HUDEP-2 (cell line): Measurements from ENCODE around the gene CES1.
"Not testable (repeated sequence)": the region's sequence is repeated elsewhere in the genome, so short reads cannot be mapped to it uniquely, and the experiment has no call there.

Experiments used
- DNase-seq, 76 experiments: peaks; one replicate each; lab custom pipeline; 2025; ENCODE audit not compliant: unreplicated experiment in 76 of 76; lab: John Stamatoyannopoulos, UW

Gene CES1

DNA sequence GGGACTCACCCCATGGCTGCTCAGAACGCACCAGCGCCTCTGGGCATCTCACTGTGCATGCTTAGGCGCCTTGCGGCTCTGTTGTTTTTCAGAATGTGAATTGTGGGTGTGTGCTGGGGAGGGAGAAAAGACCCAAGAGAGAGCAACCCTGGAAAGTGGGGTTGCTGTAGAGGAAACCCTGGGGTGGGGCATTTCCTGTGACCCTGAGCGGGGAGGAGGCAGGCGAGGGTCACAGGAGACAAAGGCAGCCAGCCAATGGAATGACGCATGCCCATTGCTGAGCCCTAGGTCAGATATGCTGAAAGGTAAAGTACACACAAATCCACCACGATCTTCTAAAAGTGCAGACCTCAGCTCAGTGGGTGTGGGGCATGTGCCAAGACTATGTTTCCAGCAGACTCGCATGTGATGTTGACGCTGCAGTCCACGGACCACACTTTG lies 39.9 kb downstream of the CES1 start:
- not testable (repeated sequence) for DNase-seq

GRCh38 chr16:55791512-55791911 lies 41.4 kb downstream of the CES1 start:
- DNase-seq = not testable (repeated sequence)

DNA sequence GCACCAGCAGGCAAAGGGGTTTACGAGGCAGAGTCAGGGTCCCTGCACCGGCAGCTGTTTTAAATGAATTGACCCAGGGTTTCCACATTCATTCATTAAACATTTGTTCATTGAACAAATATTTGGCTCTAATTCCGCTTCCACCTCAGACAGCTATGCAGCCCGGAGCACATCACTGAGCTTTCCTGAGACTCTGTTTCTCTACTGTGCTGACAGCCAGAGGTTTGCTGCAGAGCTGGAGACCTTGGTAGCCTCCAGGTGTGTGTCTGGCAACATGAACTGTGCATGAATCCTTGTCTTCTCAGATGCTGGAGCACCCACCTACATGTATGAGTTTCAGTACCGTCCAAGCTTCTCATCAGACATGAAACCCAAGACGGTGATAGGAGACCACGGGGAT lies 42.7 kb downstream of the CES1 start:
- DNase-seq = not testable (repeated sequence)

DNA sequence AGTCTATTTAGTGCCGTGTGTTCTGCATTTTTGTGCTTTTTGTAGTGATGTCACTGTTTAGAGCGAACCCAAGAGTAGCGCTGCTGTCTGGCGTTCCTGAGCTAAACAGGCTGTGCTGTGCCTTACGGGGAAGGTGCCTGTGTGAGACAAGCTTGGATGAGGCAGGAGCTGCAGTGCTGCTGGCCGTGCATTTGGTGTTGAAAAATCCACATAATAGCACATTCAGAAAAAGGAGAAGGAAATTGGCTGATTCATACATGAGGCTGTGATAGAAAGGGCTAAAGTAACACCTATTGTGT lies 50.2 kb downstream of the CES1 start:
- DNase-seq = not testable (repeated sequence)

GRCh38 chr16:55782091-55782792 lies 50.7 kb downstream of the CES1 start:
- not testable (repeated sequence) for DNase-seq

GRCh38 chr16:55781456-55781855 lies 51.4 kb downstream of the CES1 start:
- DNase-seq = not testable (repeated sequence)

GRCh38 chr16:55780095-55780407 lies 52.8 kb downstream of the CES1 start:
- not testable (repeated sequence) for DNase-seq

DNA sequence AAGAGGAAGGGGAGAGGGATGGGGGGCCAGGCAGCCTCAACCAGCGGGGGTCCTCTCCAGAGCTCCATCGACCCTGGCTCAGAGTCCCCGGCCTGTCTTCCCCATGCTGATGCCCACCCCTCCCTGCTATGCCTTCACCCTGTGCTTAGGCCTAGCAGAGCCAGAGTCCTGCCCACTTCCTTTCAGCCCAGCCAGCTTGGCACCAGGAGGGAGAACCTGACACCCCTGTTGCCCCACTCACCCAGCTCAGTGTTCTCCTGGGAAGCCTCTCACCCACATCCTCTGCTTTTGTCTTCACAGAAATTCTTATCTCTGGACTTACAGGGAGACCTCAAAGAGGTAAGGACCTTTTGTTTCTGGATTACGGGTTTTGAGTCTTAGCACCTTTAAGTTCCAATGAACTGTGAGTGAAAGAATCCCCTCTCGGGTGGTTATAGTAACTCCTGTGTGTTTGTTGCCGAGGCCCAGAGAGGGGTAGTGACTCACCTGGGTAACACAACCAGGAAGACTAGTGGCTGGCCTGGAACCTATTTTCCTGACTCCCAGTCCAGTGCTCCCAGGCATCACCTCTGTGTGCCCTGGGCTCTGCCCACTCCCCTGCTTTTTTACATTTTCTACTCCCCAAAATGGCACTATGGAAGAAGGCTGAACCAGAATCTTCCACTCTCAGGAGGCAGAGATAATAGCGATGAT lies 53.3 kb downstream of the CES1 start:
- DNase-seq = no peak

GRCh38 chr16:55778757-55779156 lies 54.1 kb downstream of the CES1 start:
- no peak for DNase-seq

- DNase-seq = no peak
Observed at GRCh38 chr16:55775857-55776256, 57.0 kb downstream of the CES1 start.

- DNase-seq = no peak
Observed at GRCh38 chr16:55773859-55774549, 58.9 kb downstream of the CES1 start.

DNA sequence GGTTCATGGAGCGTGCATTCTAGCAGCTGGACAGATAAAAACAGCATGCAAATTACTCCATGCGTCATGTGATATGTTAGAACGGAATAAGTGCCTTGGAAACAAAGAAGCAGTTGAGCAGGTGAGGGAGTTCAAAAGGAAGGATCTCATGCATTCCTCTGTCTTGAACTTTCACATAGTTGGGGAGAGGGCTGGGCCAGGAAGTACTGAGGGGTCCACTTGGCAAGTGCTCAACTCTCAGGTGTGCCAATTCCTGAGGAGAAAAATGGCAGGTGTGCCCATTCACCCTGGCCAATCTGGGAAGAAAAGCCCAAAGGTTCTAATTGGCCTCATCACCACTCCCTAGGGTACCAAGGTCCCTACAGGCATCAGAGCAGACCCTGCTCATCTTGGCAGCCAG lies 67.7 kb downstream of the CES1 start:
- no peak for DNase-seq

GRCh38 chr16:55760310-55761001 lies 72.4 kb downstream of the CES1 start:
- DNase-seq = no peak

DNA sequence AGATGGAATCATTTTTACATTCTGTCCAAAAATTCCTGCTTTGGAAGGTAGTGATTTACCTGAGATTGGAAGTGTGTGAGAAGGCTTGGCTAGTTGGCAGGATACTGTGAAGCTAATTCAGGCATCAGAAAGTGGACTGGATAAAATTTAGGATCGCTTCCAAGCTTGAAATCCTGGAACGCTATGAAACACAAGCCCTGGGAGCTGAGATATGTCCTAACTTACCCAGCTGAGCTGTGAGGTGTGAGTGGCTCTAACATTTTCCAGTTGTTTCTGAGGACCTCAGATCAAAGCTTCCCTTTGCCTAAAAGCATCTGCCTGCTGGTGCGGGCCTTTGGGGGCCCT lies 73.0 kb downstream of the CES1 start:
- not testable (repeated sequence) for DNase-seq

DNA sequence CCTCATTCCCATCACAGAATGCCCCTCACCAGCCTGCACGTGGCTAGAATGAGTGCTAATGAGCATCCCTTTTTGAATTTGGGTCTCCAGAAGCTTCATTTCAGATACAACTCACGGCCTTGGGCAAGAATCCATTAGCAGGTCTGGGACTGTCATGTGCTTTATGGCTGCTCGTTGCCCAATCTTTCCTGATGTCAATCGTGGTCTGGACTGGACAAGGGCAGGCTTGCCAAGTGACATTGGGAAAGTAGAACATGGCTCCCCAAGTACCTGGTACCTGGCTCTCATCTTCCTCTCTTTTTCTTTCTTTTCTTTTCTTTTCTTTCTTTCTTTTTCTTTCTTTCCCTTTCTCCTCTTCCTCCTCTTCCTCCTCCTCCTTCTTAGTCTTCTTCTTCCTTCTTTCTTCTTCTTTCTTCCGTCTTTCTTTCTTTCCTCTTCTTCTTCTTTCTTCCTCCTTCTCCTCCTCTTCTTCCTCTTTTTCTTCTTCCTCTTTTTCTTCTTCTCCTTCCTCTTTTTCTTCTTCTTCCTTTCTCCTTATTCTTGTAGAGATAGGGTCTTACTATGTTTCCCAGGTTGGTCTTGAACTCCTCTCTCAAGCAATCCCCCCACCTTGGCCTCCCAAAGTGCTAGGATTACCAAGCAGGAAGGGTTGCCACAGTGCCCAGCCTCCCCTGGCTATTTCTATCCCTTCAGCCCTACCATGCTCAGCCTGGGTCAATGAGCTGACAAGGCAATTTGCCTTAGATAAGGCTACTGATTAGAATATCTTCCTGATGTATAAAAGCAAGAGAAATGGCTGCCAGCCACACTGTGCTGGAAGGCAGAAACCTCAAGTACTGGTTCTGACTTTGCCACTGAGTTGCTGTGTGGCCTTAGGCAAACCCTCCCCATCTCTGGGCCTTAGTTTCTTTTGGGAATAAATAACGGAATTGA lies 75.0 kb downstream of the CES1 start:
- not testable (repeated sequence) for DNase-seq

DNA sequence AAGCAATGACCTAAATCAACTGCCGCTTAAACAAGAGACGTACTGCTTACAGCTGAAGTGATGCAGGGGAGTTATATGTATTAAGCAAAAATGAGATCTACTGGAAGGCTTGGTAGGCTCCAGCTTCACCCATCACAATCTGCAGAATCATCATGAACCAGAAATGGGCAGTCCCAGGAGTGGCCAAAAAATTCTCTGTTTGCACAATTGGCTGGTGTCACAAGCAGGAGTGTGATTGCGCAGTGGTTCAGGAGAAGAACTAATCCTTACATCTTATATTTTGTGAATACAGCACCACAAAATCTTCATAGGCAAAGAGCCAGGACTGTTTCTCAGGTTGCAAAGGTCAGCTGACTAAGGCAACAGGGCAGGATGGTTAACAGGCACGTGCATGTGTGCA lies 75.9 kb downstream of the CES1 start:
- DNase-seq = no peak

DNA sequence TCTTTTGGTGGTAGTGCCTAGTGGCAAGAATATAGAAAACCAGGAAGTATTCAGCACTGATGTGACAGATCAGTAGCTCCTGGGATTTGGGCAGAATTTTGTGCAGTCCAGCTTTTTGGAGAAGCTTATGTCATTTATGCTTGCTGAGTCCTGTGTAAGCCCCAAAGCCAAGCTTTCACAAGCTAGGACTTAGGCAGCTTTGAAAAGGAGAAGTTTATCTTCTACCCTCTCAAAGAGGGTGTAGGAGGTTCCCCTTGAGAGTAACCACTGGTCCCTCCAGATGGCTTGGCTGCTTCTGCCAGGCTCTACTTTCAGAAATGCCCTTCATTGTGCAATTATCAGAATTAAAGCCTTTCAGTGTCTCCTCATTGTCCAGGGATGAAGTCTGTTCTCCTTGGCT lies 78.8 kb downstream of the CES1 start:
- no peak for DNase-seq

- DNase-seq = peak in 2 of 76 experiments; percentile 11 to 12
Observed at GRCh38 chr16:55753145-55753631, 79.7 kb downstream of the CES1 start.
